Bone marrow (tissue), 2 donors: ENCODE measurements around the gene GAS2.

Experiments used
- DNase-seq, 2 donors: peaks; one replicate each; lab custom pipeline; 2025; lab: John Stamatoyannopoulos, UW

GAS2 gene

GRCh38 chr11:22674470-22675439 is 8.3 kb downstream of the GAS2 start:
- DNase-seq, result no peak

GRCh38 chr11:22677153-22677903 is 10.9 kb downstream of the GAS2 start:
- no peak for DNase-seq

- DNase-seq, result no peak
Measured at GRCh38 chr11:22680628-22681027, 14.2 kb downstream of the GAS2 start.

DNA sequence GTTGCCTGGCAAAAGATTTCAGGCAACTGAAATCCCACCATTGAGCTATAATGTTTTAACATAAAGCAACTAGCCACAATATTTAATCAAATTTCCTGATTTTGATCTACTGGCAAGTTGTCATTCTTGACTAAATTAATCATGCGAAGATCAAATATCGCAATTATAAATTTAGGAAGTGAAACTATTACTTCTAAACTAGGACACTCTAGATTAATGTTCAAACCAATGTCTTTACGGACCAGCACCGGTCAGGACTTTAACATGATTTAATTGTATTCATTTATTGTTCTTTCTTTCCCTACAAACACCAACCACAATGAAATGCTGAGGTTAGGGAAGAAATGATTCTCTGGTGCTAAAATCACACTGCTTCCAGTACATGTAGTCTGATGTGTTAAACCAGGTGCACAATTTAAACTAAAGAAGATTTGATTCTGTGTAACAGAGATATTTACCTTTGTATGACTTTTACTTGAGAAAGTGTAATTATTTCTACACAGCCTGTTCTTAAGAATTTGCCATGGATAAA is 14.9 kb downstream of the GAS2 start:
- no peak for DNase-seq

DNA sequence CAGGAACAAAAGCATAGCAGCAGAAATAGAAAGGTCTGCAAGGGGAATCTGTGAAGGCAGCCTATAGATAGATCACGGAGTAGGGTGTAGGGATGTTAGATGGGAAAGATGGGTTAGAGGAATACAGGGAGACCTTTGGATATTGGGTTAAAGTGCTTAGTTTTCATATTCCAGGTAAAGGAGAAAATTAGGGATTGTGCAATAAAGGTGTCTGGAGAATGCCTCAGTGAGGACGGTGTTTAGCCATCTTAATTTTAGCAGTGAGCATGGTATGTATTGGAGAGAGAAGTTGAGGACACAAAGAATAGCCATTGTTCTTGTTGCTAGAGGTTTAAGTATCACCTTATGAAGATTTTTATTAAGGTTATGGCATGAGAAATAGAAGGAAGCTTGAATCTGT is 17.7 kb downstream of the GAS2 start:
- DNase-seq, result no peak

- DNase-seq, result no peak
Measured at GRCh38 chr11:22685111-22685510, 18.7 kb downstream of the GAS2 start.

DNA sequence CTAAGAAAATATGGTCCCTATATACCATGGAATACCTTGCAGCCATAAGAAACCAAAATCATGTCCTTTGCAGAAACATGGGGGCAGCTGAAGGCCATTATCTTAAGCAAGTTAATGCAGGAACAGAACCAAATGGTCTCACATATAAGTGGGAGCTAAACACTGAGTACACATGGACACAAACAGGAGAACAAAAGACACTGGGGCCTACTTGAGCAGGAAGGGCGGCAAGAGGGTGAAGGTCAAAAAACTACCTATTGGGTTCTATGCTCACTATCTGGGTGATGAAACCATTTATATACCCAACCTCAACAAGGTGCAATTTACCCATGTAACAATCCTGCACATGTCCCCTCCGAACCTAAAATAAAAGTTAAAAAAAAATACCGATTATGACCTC is 22.5 kb downstream of the GAS2 start:
- no peak for DNase-seq

DNA sequence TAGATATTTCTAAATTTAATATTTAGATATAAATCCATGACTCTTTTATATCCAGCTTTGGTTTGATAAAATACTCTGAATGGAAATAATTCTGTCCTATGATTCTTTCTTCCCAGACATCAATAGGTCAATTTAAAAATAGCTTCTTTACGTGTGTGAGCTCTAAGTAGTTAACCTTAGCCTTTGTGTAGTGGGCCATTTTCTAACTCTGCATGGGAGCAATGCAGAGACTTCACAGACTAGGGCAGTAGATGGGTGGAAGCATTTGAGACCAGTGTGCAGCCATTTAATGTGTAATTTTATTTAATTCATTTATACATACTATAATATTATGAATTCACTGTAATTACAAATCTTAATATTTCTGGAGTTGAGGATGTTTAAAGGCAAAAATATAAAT is 23.8 kb downstream of the GAS2 start:
- DNase-seq, result no peak

DNA sequence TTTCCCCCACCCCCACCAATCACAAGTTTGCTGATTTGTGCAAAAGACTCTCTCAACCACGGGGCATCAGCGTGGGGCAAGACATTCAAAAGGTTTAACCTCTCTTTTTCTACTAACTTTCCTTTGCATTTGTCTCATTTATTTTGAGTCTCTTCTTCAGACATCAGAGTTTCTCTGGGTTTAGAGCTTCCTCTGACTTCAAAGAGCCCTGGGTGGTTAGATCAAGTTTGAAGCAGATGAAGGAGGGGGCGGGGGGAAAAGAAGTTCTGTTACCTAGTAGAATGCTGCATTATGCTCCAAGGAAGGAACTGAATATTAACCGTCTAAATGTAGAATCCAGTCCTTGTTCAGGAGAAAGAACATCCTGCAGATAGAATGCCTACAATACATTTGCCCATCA is 24.5 kb downstream of the GAS2 start:
- no peak for DNase-seq

- DNase-seq, result no peak
Measured at GRCh38 chr11:22699388-22699787, 33.0 kb downstream of the GAS2 start.

- no peak for DNase-seq
Measured at GRCh38 chr11:22702031-22702430, 35.6 kb downstream of the GAS2 start.

DNA sequence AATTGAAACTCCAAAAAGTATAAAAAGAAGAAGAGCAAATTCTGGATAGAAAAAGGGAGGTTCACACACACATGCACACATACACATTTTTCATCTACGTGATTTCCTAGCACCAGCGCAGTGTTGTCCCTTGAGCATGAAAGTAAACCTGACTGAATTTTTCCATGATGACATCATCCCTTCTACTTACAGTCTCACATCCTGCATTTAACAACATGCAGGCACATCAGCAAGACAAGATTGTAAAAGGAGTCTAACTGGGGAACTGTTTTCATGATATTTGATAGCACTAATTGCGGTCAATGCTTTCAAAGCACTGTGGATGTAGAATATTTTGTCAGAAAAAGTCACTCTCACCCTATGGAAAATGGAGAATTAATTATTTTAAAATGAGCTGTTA is 36.6 kb downstream of the GAS2 start:
- DNase-seq, result no peak

- DNase-seq, result no peak
Measured at GRCh38 chr11:22703591-22703990, 37.2 kb downstream of the GAS2 start.

DNA sequence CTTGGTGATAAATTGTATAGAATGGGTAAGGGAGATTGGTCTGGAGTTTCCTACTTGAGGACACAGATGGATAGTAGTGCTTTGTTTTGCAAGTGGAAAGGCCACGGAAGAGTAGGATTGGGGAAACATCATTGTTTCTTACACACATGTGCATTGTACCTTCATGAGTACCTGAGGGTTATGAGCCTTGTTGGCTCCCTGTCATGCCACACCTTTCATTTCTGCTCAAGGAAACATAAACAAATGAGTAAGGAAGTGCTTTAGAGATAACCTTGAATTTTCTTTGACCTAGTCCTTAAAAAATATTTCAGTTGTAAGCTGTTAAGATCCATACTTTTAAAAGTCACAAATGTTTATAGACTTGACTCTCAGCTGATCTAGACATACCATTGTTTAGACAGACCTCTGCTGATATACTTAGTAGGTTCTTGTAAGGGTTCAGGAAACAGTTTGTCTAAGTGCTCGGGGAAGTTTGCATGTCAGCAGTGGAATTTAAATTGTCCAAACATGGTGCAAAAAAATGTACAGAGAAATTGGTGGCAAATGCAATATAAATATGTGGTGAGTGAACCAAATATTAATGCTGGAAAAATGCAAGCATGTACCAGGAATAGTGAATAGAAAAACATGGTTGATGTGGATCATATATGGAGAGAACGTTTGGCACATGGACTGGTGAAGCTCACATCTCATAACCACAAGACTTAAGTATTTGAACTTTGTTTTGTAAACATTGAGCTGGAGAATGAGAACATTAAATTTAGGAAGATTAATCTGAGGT is 40.9 kb downstream of the GAS2 start:
- no peak for DNase-seq

DNA sequence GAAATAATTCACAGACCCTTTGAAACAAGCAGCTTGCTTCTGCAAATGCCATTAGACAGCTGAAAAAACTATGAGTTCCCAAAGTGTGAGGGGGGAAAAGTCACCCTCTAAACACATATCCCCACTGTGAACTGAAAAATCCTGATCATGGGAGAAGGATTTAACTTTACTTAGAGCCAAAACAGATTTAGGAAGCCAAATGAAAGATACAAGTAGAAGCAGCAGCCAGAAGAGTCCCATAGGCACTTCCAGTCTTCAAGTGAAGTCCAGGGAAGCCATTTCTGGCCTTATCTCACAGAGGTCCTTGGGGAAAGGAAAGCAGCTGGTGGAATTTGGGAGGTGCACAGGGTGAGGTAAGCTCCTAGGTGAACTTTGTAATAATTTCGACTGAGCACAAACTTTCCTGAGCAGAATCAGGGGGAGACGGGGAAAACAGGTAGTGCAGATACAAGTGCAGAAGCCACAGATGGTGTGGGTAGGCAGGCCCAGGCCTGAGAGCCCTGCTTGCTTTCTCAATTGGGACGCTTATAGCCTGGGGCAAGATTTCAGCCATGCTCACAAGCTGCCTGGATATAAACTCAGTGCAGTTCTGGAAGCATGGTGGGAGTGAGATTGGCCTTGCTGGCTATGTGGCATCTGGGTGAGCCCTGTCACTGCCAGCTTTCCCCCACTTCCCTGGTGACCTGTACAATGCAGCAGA is 44.8 kb downstream of the GAS2 start:
- DNase-seq, result no peak

DNA sequence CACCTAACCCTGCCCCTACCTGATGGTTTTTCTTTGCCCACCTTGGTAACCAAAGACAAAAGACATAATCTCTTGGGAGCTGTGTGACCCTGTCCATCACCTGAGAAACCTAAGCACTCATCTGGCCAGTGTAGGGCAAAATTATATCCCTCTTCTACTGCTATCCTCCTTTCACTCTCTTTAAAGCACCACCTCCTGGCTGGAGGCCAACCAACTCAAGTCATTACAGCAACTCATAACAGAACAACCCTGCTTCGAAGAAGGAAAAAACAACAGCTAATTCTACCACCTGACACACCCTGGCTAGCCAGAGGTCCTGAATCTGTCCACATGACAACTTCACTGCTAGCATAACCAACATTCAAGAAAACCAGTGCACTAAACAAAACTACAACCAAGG is 45.5 kb downstream of the GAS2 start:
- no peak for DNase-seq

DNA sequence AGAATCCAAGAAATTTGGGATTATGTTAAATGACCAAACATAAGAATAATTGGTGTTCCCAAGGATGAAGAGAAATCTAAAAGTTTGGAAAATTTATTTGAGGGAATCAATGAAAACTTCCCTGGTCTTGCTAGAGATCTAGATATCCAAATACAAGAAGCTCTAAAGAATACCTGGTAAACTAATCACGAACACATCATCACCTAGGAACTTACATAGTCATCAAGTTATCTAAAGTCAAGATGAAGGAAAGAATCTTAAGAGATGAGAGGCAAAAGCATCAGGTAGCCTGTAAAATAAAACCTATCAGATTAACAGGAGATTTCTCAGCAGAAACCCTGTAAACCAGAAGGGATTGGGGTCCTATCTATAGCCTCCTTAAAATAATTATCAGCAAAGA is 46.9 kb downstream of the GAS2 start:
- DNase-seq, result no peak

GRCh38 chr11:22715971-22716370 is 49.6 kb downstream of the GAS2 start:
- DNase-seq, result no peak

DNA sequence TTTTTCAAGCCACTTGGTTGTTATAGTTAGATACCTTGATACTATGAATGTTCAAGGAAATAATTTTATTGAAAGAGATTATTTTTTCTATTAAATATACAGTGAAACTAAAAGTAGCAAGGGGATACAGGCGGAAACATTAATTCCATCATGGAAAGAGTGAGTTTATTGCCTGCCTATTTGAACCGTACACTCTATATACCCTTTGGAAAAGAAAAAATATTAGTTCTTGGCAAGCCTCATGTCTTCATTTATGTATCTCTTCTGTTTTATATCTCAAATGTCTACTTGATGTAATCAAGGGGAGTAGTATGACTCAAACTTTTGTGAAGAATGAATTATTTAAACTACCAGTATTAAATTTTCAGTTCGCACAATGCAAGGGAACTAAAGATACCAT is 54.0 kb downstream of the GAS2 start:
- no peak for DNase-seq

GRCh38 chr11:22723274-22723673 is 56.9 kb downstream of the GAS2 start:
- no peak for DNase-seq

- no peak for DNase-seq
Measured at GRCh38 chr11:22725079-22725478, 58.7 kb downstream of the GAS2 start.
